Endothelial cell of umbilical vein (primary cell): ENCODE data around the gene CNBD2. TPM values are rescaled to one million over a fixed set of nuclear protein-coding genes. Genes with fewer than 3 reads are reported as not detected.
A peak's percentile ranks its signal among the peaks of the same experiment; 100 is the strongest.

Experiments
- BruUV-seq: library from RNA; stranded (reverse); fragments of 400-500 nt; replicated peaks from 2 replicates; lab custom pipeline; 2021; lab: Mats Ljungman, UMichigan
- CTCF ChIA-PET: fragments of 300-600, 350-600 bp; sonication (Branson Sonifier 250); formaldehyde crosslinking; loops from one replicate; lab custom pipeline; 2021; ENCODE audit warnings: antibody characterized with exemption, inconsistent platforms; lab: Charles Lee
- POLR2A ChIA-PET: fragments of 300-600, 350-600 bp; sonication (Branson Sonifier 250); formaldehyde crosslinking; loops from one replicate; lab custom pipeline; 2021; ENCODE audit warnings: antibody characterized with exemption, inconsistent platforms; lab: Charles Lee
- DNase-seq: peaks from one replicate; pipeline ENCODE4 v3.0.0-alpha.2; 2011; ENCODE audit warnings: low read depth, low spot score
- FAIRE-seq: peaks from 2 replicates; lab custom pipeline; 2011; peaks lifted over from hg19 to GRCh38; lab: Jason Lieb, UNC
- H2AFZ ChIP-seq: 2 replicates; pipeline ENCODE4 v1.6.0; 2012; ENCODE audit warnings: low read depth, low read length, control low read depth, inconsistent platforms
- H3K27ac ChIP-seq: 2 replicates; pipeline ENCODE4 v1.5.1; 2011; ENCODE audit warnings: low read depth, mild to moderate bottlenecking, control low read depth, low read length, moderate library complexity; ENCODE audit not compliant: insufficient read depth
- H3K27me3 ChIP-seq, 2 experiments: 2 replicates each; pipeline versions ENCODE4 v1.6.0 to v1.6.1; 2011; ENCODE audit warnings: low read length in 2 of 2, mixed read lengths in 1 of 2; ENCODE audit not compliant: control insufficient read depth in 2 of 2, insufficient read depth in 2 of 2
- H3K36me3 ChIP-seq, 2 experiments: 2 replicates in 1 of 2; 3 replicates in 1 of 2; pipeline ENCODE4 v1.5.1; 2011; ENCODE audit warnings: low read length in 2 of 2, mild to moderate bottlenecking in 1 of 2, moderate library complexity in 1 of 2; ENCODE audit not compliant: control insufficient read depth in 2 of 2, insufficient read depth in 2 of 2; ENCODE audit errors: extremely low read depth in 1 of 2
- H3K4me1 ChIP-seq: 3 replicates; pipeline ENCODE4 v1.5.1; 2011; ENCODE audit warnings: mild to moderate bottlenecking, low read length; ENCODE audit not compliant: control insufficient read depth, insufficient read depth; ENCODE audit errors: extremely low read depth
- H3K4me2 ChIP-seq: 2 replicates; pipeline ENCODE4 v1.6.1; 2011; ENCODE audit warnings: low read length, control low read depth, mixed read lengths; ENCODE audit not compliant: insufficient read depth
- H3K4me3 ChIP-seq, 3 experiments: fragments of 200-600 bp in 1 of 3; sonication (generic), shearing (Covaris generic) in 1 of 3; replicated peaks in 1 of 3; 2 replicates each; pipeline ENCODE4 v1.5.1; 2011 to 2016; ENCODE audit warnings: control low read depth in 3 of 3, low read length in 3 of 3, mild to moderate bottlenecking in 2 of 3, inconsistent platforms in 1 of 3, low read depth in 1 of 3, moderate library complexity in 1 of 3; ENCODE audit not compliant: insufficient read depth in 1 of 3
- H3K79me2 ChIP-seq: 2 replicates; pipeline ENCODE4 v1.6.0; 2012; ENCODE audit warnings: low read length, inconsistent platforms; ENCODE audit not compliant: control insufficient read depth, insufficient read depth
- H3K9ac ChIP-seq: replicated peaks from 2 replicates; pipeline ENCODE3; 2011; ENCODE audit warnings: low read length, control low read depth; ENCODE audit not compliant: insufficient read depth; ENCODE audit errors: extremely low read depth
- H3K9me1 ChIP-seq: replicated peaks from 3 replicates; pipeline ENCODE4 v1.6.0; 2011; ENCODE audit warnings: mild to moderate bottlenecking, low read length; ENCODE audit not compliant: control insufficient read depth, insufficient read depth; ENCODE audit errors: extremely low read depth
- H3K9me3 ChIP-seq: replicated peaks from 2 replicates; pipeline ENCODE4 v1.5.1; 2012; ENCODE audit warnings: low read length, inconsistent platforms; ENCODE audit not compliant: control insufficient read depth, insufficient read depth
- H4K20me1 ChIP-seq: replicated peaks from 2 replicates; pipeline ENCODE3; 2011; ENCODE audit warnings: mild to moderate bottlenecking, low read length; ENCODE audit not compliant: control insufficient read depth, insufficient read depth; ENCODE audit errors: extremely low read depth
- EZH2 ChIP-seq: IDR thresholded peaks from 2 replicates; pipeline ENCODE4 v1.6.1; 2012; ENCODE audit warnings: borderline replicate concordance, low read depth, mild to moderate bottlenecking, moderate library complexity, low read length, inconsistent platforms; ENCODE audit not compliant: severe bottlenecking
- FOS ChIP-seq: IDR thresholded peaks from 2 replicates; pipeline ENCODE4 v1.6.1; 2011; ENCODE audit warnings: mild to moderate bottlenecking, low read length, moderate library complexity, borderline replicate concordance; ENCODE audit not compliant: insufficient read depth
- GATA2 ChIP-seq: IDR thresholded peaks from 2 replicates; pipeline ENCODE4 v1.7.0; 2011; ENCODE audit warnings: low read depth, mild to moderate bottlenecking, moderate library complexity, mixed read lengths, low read length; ENCODE audit not compliant: insufficient read length, insufficient read depth
- JUN ChIP-seq: IDR thresholded peaks from 2 replicates; pipeline ENCODE4 v1.6.1; 2011; ENCODE audit warnings: borderline replicate concordance, low read depth; ENCODE audit not compliant: insufficient read length, insufficient read depth
- MYC ChIP-seq: IDR thresholded peaks from one replicate; pipeline ENCODE4 v1.6.1; 2011; ENCODE audit warnings: mild to moderate bottlenecking, low read depth, low read length
- POLR2A ChIP-seq: IDR thresholded peaks from 2 replicates; pipeline ENCODE4 v1.6.1; 2012; ENCODE audit warnings: low read depth, mild to moderate bottlenecking, control low read depth, low read length
- POLR2AphosphoS5 ChIP-seq: IDR thresholded peaks from 2 replicates; pipeline ENCODE4 v1.6.1; 2012; ENCODE audit warnings: low read depth, mild to moderate bottlenecking, control low read depth, low read length, moderate library complexity; ENCODE audit not compliant: insufficient read depth
- dilution Hi-C: fragments of 300-500 bp; cut with MboI; formaldehyde crosslinking; loops from one replicate; pipeline ENCODE4 v1.15.0; 2019; ENCODE audit warnings: low sequenced_read_pairs; ENCODE audit not compliant: extremely low pct_ligation_motif_present
- intact Hi-C: fragments of 100-400 bp; cut with micrococcal nuclease; formaldehyde crosslinking; loops from one replicate; pipeline ENCODE4 v1.10.0; 2022
- polyA plus RNA-seq, 4 experiments: library from polyadenylated mRNA; depleted of rRNA in 3 of 4; stranded (reverse) in 3 of 4; unstranded in 1 of 4; fragments of >200 nt; gene quantifications; 2 replicates each; pipeline versions ENCODE4 v1.2.1 to v1.2.3, GENCODE V29; 2011 to 2012; ENCODE audit warnings: missing spikeins in 1 of 4
- total RNA-seq: library from RNA; stranded (reverse); gene quantifications from 2 replicates; pipeline ENCODE4 v1.2.3, GENCODE V29; 2021
- TF ChIP-seq, protein P1 (sequence below): IDR thresholded peaks from 2 replicates; pipeline ENCODE4 v1.6.1; 2011; ENCODE audit not compliant: insufficient read depth, insufficient read length
- TF ChIP-seq, protein P2 (sequence below), 2 donors: IDR thresholded peaks; 1 replicate in 1 of 2; 2 replicates in 1 of 2; pipeline ENCODE4 v1.5.1; 2011; ENCODE audit warnings: low read length in 2 of 2, mild to moderate bottlenecking in 2 of 2, moderate library complexity in 2 of 2, control low read depth in 1 of 2, inconsistent platforms in 1 of 2, low read depth in 1 of 2; ENCODE audit not compliant: insufficient read depth in 1 of 2; ENCODE audit errors: extremely low read depth in 1 of 2

Gene CNBD2
- total and polyA plus RNA-seq, 2 donors (not counting 3 experiments of a cell fraction or from before 2014, with no cell fraction given) = 4.9 to 7.5 TPM

DNA sequence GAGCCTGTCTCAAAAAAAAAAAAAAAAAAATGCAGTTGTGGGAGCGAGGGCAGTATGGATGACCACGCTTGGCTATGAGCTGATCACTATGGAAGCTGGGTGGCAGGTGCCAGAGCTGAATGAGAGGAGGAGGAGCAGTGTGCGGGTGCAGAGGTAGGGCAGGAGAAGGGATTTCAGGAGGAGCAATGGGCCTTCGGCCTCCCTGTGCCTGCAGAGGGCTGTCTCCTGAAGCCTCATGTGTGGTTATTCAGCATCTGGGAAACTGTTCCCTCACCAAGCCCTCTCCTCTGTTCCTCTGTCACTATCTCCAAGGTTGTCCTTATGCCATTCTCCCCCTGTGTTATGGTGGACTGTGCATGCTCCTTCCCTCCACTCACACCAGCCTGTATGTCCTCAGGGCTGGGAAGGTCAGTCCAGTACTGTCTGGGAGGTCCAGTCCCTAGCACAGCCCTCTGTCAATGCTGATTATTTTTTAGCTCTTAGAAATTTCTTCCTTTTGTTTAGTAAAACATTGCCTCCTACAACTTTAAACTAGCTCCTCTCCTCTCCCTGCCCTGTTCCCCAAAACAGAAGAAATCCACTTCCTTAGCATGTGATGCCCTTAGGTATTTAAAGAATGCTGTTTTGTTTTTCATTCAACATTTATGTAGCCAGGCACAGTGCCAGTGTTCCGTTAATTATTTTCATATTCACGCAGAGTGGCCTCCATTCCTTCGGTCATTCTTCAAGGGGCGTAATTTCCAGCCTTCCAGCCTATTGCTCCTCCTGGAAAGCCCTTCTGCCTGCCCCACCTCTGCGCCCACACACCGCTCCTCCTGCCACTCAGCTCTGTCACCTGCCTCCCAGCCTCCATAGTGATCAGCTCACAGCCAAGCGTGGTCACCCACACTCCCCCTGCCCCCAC lies 48.9 kb downstream of the CNBD2 start:
- Histone ChIP-seq H3K27me3 (no peaks in the 10 kb centered on the region), H3K4me3 (no peak overlapping the region), H3K9ac (peak overlapping the region; percentile 40), H3K4me1 (peaks cover 14% of the 10 kb centered on the region), H3K27ac (peak overlapping the region; percentile 44), H3K4me2 (peak overlapping the region; percentile 19), H3K79me2 (no peaks in the 10 kb centered on the region), H4K20me1 (no peaks in the 10 kb centered on the region), H3K9me1 (no peaks in the 10 kb centered on the region), H2AFZ (peak overlapping the region; percentile 59), H3K36me3 (no peaks in the 10 kb centered on the region), H3K9me3 (no peaks in the 10 kb centered on the region)
- dilution Hi-C loops (no loop called here), intact Hi-C loops (loop anchor here (2.0 kb wide), 1 partner anchor 34 kb away; no protein-coding TSS in a partner anchor)
- FAIRE-seq (peak; percentile 96), DNase-seq (peak; percentile 94)
- CTCF ChIA-PET = interaction anchor here (0.6 to 2.4 kb wide), 9 partner anchors 8 to 121 kb away, joined by 3 to 15 read pairs (median 3); partner anchors contain the start of gene SCAND1
- no TSS peak for BruUV-seq
- TF ChIP-seq POLR2AphosphoS5 (no peak), POLR2A (no peak), JUN (no peak), FOS (no peak), GATA2 (no peak), EZH2 (no peak), MYC (no peak)
- TF ChIP-seq, protein P1, sequence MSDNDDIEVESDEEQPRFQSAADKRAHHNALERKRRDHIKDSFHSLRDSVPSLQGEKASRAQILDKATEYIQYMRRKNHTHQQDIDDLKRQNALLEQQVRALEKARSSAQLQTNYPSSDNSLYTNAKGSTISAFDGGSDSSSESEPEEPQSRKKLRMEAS = no peak
- TF ChIP-seq, protein P2, sequence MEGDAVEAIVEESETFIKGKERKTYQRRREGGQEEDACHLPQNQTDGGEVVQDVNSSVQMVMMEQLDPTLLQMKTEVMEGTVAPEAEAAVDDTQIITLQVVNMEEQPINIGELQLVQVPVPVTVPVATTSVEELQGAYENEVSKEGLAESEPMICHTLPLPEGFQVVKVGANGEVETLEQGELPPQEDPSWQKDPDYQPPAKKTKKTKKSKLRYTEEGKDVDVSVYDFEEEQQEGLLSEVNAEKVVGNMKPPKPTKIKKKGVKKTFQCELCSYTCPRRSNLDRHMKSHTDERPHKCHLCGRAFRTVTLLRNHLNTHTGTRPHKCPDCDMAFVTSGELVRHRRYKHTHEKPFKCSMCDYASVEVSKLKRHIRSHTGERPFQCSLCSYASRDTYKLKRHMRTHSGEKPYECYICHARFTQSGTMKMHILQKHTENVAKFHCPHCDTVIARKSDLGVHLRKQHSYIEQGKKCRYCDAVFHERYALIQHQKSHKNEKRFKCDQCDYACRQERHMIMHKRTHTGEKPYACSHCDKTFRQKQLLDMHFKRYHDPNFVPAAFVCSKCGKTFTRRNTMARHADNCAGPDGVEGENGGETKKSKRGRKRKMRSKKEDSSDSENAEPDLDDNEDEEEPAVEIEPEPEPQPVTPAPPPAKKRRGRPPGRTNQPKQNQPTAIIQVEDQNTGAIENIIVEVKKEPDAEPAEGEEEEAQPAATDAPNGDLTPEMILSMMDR (IDR thresholded peaks at IDR 0.05; ENCODE audit: extremely low read depth in 1 of 2, insufficient read depth in 1 of 2, low read depth in 1 of 2, low read length in 2 of 2) = no peak
- POLR2A ChIA-PET = interaction anchor here (0.5 kb wide), 1 partner anchor 115 kb away, joined by 3 read pairs; no protein-coding TSS in a partner anchor
